WTC11 (cell line): ENCODE data around the gene PRRC2B.

Experiments used
- TF ChIP-seq, protein P1 (sequence below): fragments of 200-600 bp; IDR thresholded peaks from 2 replicates; pipeline ENCODE4 v1.8.0; 2022; ENCODE audit warnings: antibody characterized with exemption
- TF ChIP-seq, protein P2 (sequence below): sonication (generic); formaldehyde crosslinking; conservative IDR thresholded peaks from 2 replicates; pipeline ENCODE4 v1.8.1; 2022; ENCODE audit warnings: mild to moderate bottlenecking, missing genetic modification reagents

DNA sequence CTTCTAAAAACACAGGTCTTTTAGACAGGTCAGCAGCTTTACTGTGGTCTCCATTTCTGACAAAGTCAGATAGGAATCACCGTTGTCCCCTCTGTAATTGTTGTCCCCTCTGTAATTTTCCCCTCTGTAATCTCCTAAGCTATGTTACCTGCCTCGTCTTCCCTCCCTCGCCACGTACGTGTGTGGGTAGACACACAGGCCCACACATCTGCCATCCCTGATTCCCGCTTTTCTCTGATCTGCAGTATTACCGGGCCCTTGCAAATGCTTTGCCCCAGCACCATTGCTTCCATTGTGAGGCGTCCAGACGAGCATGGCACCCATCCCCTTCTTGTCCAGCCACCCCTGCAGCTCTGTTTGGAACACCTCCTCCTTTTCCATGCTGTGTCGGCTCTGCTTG lies 63.9 kb downstream of the PRRC2B start:
- TF ChIP-seq, protein P1, sequence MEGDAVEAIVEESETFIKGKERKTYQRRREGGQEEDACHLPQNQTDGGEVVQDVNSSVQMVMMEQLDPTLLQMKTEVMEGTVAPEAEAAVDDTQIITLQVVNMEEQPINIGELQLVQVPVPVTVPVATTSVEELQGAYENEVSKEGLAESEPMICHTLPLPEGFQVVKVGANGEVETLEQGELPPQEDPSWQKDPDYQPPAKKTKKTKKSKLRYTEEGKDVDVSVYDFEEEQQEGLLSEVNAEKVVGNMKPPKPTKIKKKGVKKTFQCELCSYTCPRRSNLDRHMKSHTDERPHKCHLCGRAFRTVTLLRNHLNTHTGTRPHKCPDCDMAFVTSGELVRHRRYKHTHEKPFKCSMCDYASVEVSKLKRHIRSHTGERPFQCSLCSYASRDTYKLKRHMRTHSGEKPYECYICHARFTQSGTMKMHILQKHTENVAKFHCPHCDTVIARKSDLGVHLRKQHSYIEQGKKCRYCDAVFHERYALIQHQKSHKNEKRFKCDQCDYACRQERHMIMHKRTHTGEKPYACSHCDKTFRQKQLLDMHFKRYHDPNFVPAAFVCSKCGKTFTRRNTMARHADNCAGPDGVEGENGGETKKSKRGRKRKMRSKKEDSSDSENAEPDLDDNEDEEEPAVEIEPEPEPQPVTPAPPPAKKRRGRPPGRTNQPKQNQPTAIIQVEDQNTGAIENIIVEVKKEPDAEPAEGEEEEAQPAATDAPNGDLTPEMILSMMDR = no peak
- TF ChIP-seq, protein P2, sequence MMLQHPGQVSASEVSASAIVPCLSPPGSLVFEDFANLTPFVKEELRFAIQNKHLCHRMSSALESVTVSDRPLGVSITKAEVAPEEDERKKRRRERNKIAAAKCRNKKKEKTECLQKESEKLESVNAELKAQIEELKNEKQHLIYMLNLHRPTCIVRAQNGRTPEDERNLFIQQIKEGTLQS (CRISPR knock-in tag) = no peak
